T-helper 17 cell (primary cell): ENCODE data around the gene MLXIPL. TPM values are rescaled to one million over a fixed set of nuclear protein-coding genes. Genes with fewer than 3 reads are reported as not detected.

ENCODE experiments used
- ATAC-seq: fragments of 150-1000 bp; cut with Tn5 transposase; 2 replicates; pipeline ENCODE4 v1.10.0; 2021; ENCODE audit warnings: mild to moderate bottlenecking, moderate library complexity
- DNase-seq, 3 donors: peaks; one replicate each; pipeline versions ENCODE4 v3.0.0 to v3.0.0-alpha.2; 2020 to 2021
- H3K9me3 ChIP-seq: one replicate; pipeline ENCODE4 v1.7.0; 2013; ENCODE audit warnings: low read length, mild to moderate bottlenecking; ENCODE audit not compliant: control insufficient read depth, poor library complexity, severe bottlenecking
- H3K27ac Mint-ChIP-seq: one replicate; pipeline ENCODE4 v1.8.0; 2022; ENCODE audit warnings: mild to moderate bottlenecking, moderate library complexity, mixed read lengths
- H3K27me3 Mint-ChIP-seq: one replicate; pipeline ENCODE4 v1.8.0; 2022; ENCODE audit warnings: mixed read lengths
- H3K36me3 Mint-ChIP-seq: one replicate; pipeline ENCODE4 v1.8.0; 2022; ENCODE audit warnings: low read depth, mixed read lengths
- H3K4me1 Mint-ChIP-seq: one replicate; pipeline ENCODE4 v1.8.0; 2022; ENCODE audit warnings: mild to moderate bottlenecking, mixed read lengths
- H3K4me3 Mint-ChIP-seq: one replicate; pipeline ENCODE4 v1.8.0; 2022; ENCODE audit warnings: mild to moderate bottlenecking, moderate library complexity, mixed read lengths
- total RNA-seq, 4 donors: library from RNA in 2 of 4; stranded (reverse) in 2 of 4; gene quantifications; one replicate each; pipeline ENCODE4 v1.2.3 and lab custom pipeline; 2022 to 2026

The MLXIPL gene
- total RNA-seq, 2 donors from 2014 or later, result not detected

GRCh38 chr7:73652541-73652949 lies 28.2 kb upstream of the MLXIPL start:
- H3K27me3 Mint-ChIP-seq, result peaks cover 56% of the 10 kb centered on the region
- ATAC-seq, result no peak
- H3K9me3 ChIP-seq, result no peaks in the 10 kb centered on the region
- H3K4me3 Mint-ChIP-seq, result no peak overlapping the region
- peaks cover 15% of the 10 kb centered on the region for H3K36me3 Mint-ChIP-seq
- no peak for DNase-seq
- H3K4me1 Mint-ChIP-seq, result peaks cover 17% of the 10 kb centered on the region
- no peak overlapping the region for H3K27ac Mint-ChIP-seq

- Mint-ChIP-seq H3K36me3 (peaks cover 15% of the 10 kb centered on the region), H3K27me3 (peaks cover 70% of the 10 kb centered on the region), H3K4me1 (peaks cover 17% of the 10 kb centered on the region), H3K4me3 (no peak overlapping the region), H3K27ac (no peak overlapping the region)
- H3K9me3 ChIP-seq, result no peaks in the 10 kb centered on the region
- DNase-seq, result no peak
- ATAC-seq, result no peak
These were observed 26.2 kb upstream of the MLXIPL start for GRCh38 chr7:73650524-73650923.

DNA sequence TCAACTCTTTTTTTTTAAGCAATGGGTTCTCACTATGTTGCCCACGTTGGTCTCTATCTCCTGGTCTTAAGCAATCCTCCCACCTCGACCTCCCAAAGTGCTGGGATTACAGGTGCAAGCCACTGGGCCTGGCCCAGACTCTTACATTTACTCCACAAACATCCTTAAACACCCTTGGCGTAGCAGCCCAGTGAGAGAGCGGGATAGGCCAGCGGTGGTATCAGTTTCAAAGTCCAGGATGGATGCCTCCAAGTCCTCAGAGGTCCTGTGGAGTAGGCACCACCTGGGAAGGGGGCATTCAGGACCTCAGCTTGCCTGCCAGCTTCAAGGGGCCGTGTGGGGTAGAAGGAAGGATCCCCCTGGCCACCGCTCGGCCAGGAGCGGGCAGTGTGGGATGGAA lies 25.3 kb upstream of the MLXIPL start:
- Mint-ChIP-seq H3K36me3 (peaks cover 15% of the 10 kb centered on the region), H3K27me3 (peaks cover 74% of the 10 kb centered on the region), H3K4me1 (peaks cover 17% of the 10 kb centered on the region), H3K27ac (peak overlapping the region; percentile 47), H3K4me3 (peak overlapping the region; percentile 85)
- H3K9me3 ChIP-seq, result no peaks in the 10 kb centered on the region
- DNase-seq, result no peak
- ATAC-seq, result no peak

DNA sequence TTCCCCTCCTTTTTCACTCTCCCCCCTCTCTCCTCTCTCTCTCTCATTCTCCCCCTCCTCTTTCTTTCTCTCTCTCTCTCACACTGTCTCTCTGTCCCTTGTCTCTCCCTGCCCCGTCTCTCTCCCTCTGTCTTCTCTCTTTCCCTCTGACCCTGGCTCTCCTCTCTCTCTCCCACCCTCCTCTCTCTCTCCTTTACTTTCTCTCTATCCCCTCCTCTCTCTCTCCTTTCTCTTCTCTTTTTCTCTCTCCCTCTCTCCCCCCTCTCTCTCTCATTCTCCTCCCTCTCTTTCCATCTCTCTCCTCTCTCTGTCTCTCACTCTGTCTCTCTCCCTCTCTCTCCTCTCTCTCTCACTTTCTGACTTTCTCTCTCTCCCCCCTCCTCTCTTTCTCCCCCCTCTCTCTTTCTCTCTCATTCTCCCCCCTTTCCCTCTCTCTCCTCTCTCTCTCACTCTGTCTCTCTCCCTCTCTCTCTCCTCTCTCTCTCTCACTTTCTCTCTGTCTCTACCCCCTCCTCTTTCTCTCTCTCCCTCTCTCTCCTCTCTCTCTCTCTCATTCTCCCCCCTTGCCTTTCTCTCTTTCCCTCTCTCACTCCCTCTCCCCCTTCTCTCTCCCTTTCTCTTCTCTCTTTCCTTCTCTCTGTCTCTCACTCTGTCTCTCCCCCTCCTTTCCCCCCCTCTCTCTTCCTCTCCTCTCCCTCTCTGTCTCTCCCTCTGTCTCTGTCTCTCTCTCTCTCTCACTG lies 24.4 kb upstream of the MLXIPL start:
- peaks cover 17% of the 10 kb centered on the region for H3K4me1 Mint-ChIP-seq
- DNase-seq (no peak), ATAC-seq (no peak)
- peak overlapping the region; percentile 85 for H3K4me3 Mint-ChIP-seq
- H3K9me3 ChIP-seq, result no peaks in the 10 kb centered on the region
- H3K27me3 Mint-ChIP-seq, result peaks cover 76% of the 10 kb centered on the region
- H3K27ac Mint-ChIP-seq, result peak overlapping the region; percentile 47
- peaks cover 15% of the 10 kb centered on the region for H3K36me3 Mint-ChIP-seq

GRCh38 chr7:73647725-73648592 lies 23.6 kb upstream of the MLXIPL start:
- Mint-ChIP-seq H3K4me1 (peaks cover 17% of the 10 kb centered on the region), H3K27me3 (peaks cover 78% of the 10 kb centered on the region), H3K36me3 (peaks cover 15% of the 10 kb centered on the region), H3K27ac (peak overlapping the region; percentile 47), H3K4me3 (peak overlapping the region; percentile 85)
- ATAC-seq (peak; percentile 86), DNase-seq (peak in 2 of 3 donors; percentile 20 to 28)
- H3K9me3 ChIP-seq, result no peaks in the 10 kb centered on the region

- ATAC-seq (no peak), DNase-seq (no peak)
- Mint-ChIP-seq H3K4me1 (peaks cover 15% of the 10 kb centered on the region), H3K27me3 (peaks cover 73% of the 10 kb centered on the region), H3K27ac (no peak overlapping the region), H3K4me3 (peak overlapping the region; percentile 25), H3K36me3 (peaks cover 12% of the 10 kb centered on the region)
- H3K9me3 ChIP-seq, result no peaks in the 10 kb centered on the region
These were observed 22.7 kb upstream of the MLXIPL start for GRCh38 chr7:73646785-73647724.

GRCh38 chr7:73645643-73646174 lies 21.4 kb upstream of the MLXIPL start:
- H3K4me1 Mint-ChIP-seq, result peaks cover 15% of the 10 kb centered on the region
- no peaks in the 10 kb centered on the region for H3K9me3 ChIP-seq
- ATAC-seq (no peak), DNase-seq (no peak)
- H3K36me3 Mint-ChIP-seq, result peaks cover 12% of the 10 kb centered on the region
- H3K27ac Mint-ChIP-seq, result no peak overlapping the region
- peaks cover 60% of the 10 kb centered on the region for H3K27me3 Mint-ChIP-seq
- peak overlapping the region; percentile 36 for H3K4me3 Mint-ChIP-seq

GRCh38 chr7:73644688-73645286 lies 20.5 kb upstream of the MLXIPL start:
- H3K27me3 Mint-ChIP-seq, result peaks cover 50% of the 10 kb centered on the region
- H3K4me3 Mint-ChIP-seq, result no peak overlapping the region
- no peak for ATAC-seq
- peaks cover 15% of the 10 kb centered on the region for H3K4me1 Mint-ChIP-seq
- H3K27ac Mint-ChIP-seq, result no peak overlapping the region
- peaks cover 12% of the 10 kb centered on the region for H3K36me3 Mint-ChIP-seq
- no peak for DNase-seq
- H3K9me3 ChIP-seq, result no peaks in the 10 kb centered on the region

DNA sequence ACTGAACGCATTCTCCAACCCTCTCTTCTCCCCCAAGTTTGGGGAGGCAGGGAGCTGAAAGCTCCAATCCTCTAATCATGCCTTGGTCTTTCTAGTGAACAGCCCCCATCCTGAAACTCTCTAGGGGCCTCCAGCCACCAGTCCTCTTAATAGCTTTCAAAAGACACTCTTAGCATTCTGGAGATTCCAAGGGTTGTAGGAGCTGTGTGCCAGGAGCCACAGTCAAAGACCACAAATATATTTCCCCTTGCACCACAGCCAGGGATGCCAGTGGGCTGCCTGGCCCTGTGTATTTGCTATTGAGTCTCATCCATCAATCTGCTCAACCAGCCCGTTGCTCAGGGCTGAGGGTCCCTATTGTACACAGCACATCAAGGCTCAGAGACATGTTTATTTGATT lies 18.5 kb upstream of the MLXIPL start:
- DNase-seq, result no peak
- no peak overlapping the region for H3K4me3 Mint-ChIP-seq
- H3K27ac Mint-ChIP-seq, result no peak overlapping the region
- H3K9me3 ChIP-seq, result no peaks in the 10 kb centered on the region
- H3K27me3 Mint-ChIP-seq, result peaks cover 34% of the 10 kb centered on the region
- no peak for ATAC-seq
- H3K4me1 Mint-ChIP-seq, result no peaks in the 10 kb centered on the region
- no peaks in the 10 kb centered on the region for H3K36me3 Mint-ChIP-seq

GRCh38 chr7:73638911-73639310 lies 14.6 kb upstream of the MLXIPL start:
- no peaks in the 10 kb centered on the region for H3K9me3 ChIP-seq
- no peak overlapping the region for H3K27ac Mint-ChIP-seq
- H3K27me3 Mint-ChIP-seq, result peaks cover 36% of the 10 kb centered on the region
- no peak overlapping the region for H3K4me3 Mint-ChIP-seq
- no peaks in the 10 kb centered on the region for H3K4me1 Mint-ChIP-seq
- ATAC-seq (no peak), DNase-seq (no peak)
- peaks cover 4% of the 10 kb centered on the region for H3K36me3 Mint-ChIP-seq

DNA sequence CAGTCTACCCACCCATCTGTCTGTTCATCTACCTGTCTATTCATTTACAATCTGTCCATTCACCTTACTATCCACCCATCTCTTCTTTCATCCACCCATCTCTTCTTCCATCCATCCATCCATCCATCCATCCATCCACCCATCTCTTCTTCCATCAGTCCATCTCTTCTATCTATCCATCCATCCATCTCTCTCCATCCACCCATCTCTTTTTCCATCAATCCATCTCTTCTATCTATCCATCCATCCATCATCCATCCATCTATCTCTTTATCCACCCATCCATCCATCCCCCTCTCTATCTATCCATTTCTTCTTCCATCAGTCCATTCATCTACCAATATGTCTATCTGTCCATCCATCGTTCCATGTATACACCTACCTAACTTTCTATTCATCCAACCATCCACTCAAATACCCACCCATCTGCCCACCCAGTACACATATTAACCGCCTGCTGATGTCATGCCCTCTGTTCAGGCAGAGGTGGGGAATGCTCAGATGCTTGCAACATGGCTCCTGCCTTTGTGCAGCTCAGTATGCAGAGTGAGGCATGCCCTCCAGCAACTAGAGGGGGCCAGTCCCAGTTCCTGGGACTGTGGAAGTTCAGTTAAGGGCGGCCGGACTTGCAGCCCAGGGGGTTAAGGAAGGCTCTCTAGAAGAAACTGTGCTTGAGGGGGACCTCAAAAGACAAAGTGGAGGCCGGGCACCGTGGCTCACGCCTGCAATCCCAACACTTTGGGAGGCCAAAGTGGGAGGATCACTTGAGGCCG lies 11.3 kb upstream of the MLXIPL start:
- no peak for ATAC-seq

GRCh38 chr7:73633844-73634243 lies 9.5 kb upstream of the MLXIPL start:
- H3K4me1 Mint-ChIP-seq, result no peaks in the 10 kb centered on the region
- ATAC-seq, result no peak

More for the DNA sequence above, 11.3 kb upstream of the MLXIPL start:
- no peaks in the 10 kb centered on the region for H3K4me1 Mint-ChIP-seq
- no peaks in the 10 kb centered on the region for H3K9me3 ChIP-seq
- H3K27me3 Mint-ChIP-seq, result peaks cover 48% of the 10 kb centered on the region
- H3K27ac Mint-ChIP-seq, result no peak overlapping the region
- H3K36me3 Mint-ChIP-seq, result peaks cover 4% of the 10 kb centered on the region
- no peak for DNase-seq
- no peak overlapping the region for H3K4me3 Mint-ChIP-seq

More at GRCh38 chr7:73633844-73634243, 9.5 kb upstream of the MLXIPL start:
- Mint-ChIP-seq H3K4me3 (no peak overlapping the region), H3K27me3 (peaks cover 57% of the 10 kb centered on the region), H3K27ac (no peak overlapping the region), H3K36me3 (peaks cover 4% of the 10 kb centered on the region)
- no peaks in the 10 kb centered on the region for H3K9me3 ChIP-seq
- DNase-seq, result no peak
